ENCODE measurements around the gene CCDC68. TPM values are rescaled to one million over a fixed set of nuclear protein-coding genes. Genes with fewer than 3 reads are reported as not detected.
"Not testable (repeated sequence)": the region's sequence is repeated elsewhere in the genome, so short reads cannot be mapped to it uniquely, and the experiment has no call there.

Gene CCDC68
- total RNA-seq, 2 experiments from 2014 or later = not detected

DNA sequence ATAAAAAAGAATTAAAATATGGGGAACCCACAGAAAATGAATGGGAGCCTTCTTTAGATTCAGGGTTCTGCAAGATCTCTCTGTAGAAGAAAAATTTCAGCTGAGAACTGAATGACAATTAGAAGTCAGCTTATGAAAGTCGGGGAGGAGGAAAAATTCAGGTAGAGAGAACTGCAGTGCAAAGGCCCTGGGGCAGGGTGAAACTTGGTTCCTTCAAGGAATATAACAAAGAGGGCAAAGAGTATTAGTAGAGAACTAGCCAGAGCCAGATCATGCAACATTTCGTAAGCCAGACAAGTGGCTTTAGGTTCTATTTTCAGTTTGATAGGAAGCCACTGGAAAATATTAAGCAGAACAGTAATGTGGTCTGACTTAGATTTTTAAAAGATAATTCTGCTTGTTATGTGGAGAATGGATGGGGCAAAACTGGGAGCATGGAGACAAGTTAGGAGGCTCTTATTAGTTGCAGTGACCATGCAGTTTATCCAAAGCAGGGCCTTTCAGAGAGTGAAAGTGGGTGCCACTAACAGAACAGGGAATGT is 103.1 kb downstream of the CCDC68 start:
- Mint-ChIP-seq H3K36me3 (ENCODE audit: low read depth) (peaks cover 6% of the 10 kb centered on the region), H3K27ac (no peak overlapping the region), H3K9me3 (no peaks in the 10 kb centered on the region), H3K4me3 (no peak overlapping the region), H3K4me1 (ENCODE audit: low read depth) (peaks cover 24% of the 10 kb centered on the region), H3K27me3 (no peaks in the 10 kb centered on the region)
- ChIA-PET POLR2A (no interaction called here), CTCF (no interaction called here)
- H3K9me3 ChIP-seq (ENCODE audit: control insufficient read depth in 1 of 2, insufficient read depth in 1 of 2, low read length in 2 of 2) = no peaks in the 10 kb centered on the region
- DNase-seq (no peak), ATAC-seq (ENCODE audit: poor library complexity) (no peak)
- H3K27me3 ChIP-seq (ENCODE audit: control insufficient read depth in 1 of 2, insufficient read depth in 2 of 2, low read length in 2 of 2) = no peaks in the 10 kb centered on the region
- H3K27ac ChIP-seq (ENCODE audit: low read depth in 1 of 2, low read length in 2 of 2) = no peak overlapping the region
- no peak overlapping the region for H3K4me3 ChIP-seq (ENCODE audit: low read length)
- no peaks in the 10 kb centered on the region for H3K4me1 ChIP-seq (ENCODE audit: insufficient read depth, low read length)
- no peaks in the 10 kb centered on the region for H3K36me3 ChIP-seq (ENCODE audit: insufficient read depth, low read length)
- intact Hi-C loops (cut with DNase I, micrococcal nuclease) = no loop called here
- TF ChIP-seq, protein P1, sequence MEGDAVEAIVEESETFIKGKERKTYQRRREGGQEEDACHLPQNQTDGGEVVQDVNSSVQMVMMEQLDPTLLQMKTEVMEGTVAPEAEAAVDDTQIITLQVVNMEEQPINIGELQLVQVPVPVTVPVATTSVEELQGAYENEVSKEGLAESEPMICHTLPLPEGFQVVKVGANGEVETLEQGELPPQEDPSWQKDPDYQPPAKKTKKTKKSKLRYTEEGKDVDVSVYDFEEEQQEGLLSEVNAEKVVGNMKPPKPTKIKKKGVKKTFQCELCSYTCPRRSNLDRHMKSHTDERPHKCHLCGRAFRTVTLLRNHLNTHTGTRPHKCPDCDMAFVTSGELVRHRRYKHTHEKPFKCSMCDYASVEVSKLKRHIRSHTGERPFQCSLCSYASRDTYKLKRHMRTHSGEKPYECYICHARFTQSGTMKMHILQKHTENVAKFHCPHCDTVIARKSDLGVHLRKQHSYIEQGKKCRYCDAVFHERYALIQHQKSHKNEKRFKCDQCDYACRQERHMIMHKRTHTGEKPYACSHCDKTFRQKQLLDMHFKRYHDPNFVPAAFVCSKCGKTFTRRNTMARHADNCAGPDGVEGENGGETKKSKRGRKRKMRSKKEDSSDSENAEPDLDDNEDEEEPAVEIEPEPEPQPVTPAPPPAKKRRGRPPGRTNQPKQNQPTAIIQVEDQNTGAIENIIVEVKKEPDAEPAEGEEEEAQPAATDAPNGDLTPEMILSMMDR (IDR thresholded peaks at IDR 0.05) = no peak

- H3K27me3 Mint-ChIP-seq; H3K4me1 ChIP-seq (ENCODE audit: insufficient read depth, low read length); H3K4me3 ChIP-seq (ENCODE audit: low read length); H3K27me3 ChIP-seq (ENCODE audit: control insufficient read depth in 1 of 2, insufficient read depth in 2 of 2, low read length in 2 of 2); ATAC-seq (ENCODE audit: poor library complexity); H3K27ac ChIP-seq (ENCODE audit: low read depth in 1 of 2, low read length in 2 of 2); H3K36me3 ChIP-seq (ENCODE audit: insufficient read depth, low read length); intact Hi-C loops (cut with DNase I, micrococcal nuclease); POLR2A ChIA-PET; CTCF ChIA-PET; H3K9me3 ChIP-seq (ENCODE audit: control insufficient read depth in 1 of 2, insufficient read depth in 1 of 2, low read length in 2 of 2); H3K36me3 Mint-ChIP-seq (ENCODE audit: low read depth); H3K4me3 Mint-ChIP-seq; DNase-seq; H3K9me3 Mint-ChIP-seq; H3K27ac Mint-ChIP-seq: not testable (repeated sequence)
- peaks cover 20% of the 10 kb centered on the region for H3K4me1 Mint-ChIP-seq (ENCODE audit: low read depth)
Measured at GRCh38 chr18:54855050-54855449, 104.2 kb downstream of the CCDC68 start.

- no peaks in the 10 kb centered on the region for H3K9me3 Mint-ChIP-seq
- ATAC-seq (ENCODE audit: poor library complexity) (no peak), DNase-seq (peak in 1 of 14 experiments; percentile 4)
- H3K36me3 Mint-ChIP-seq (ENCODE audit: low read depth) = no peaks in the 10 kb centered on the region
- peaks cover 20% of the 10 kb centered on the region for H3K4me1 Mint-ChIP-seq (ENCODE audit: low read depth)
- CTCF ChIA-PET = no interaction called here
- Histone ChIP-seq H3K4me1 (ENCODE audit: insufficient read depth, low read length) (no peaks in the 10 kb centered on the region), H3K27ac (ENCODE audit: low read depth in 1 of 2, low read length in 2 of 2) (no peak overlapping the region), H3K27me3 (ENCODE audit: control insufficient read depth in 1 of 2, insufficient read depth in 2 of 2, low read length in 2 of 2) (no peaks in the 10 kb centered on the region), H3K36me3 (ENCODE audit: insufficient read depth, low read length) (no peaks in the 10 kb centered on the region), H3K4me3 (ENCODE audit: low read length) (no peak overlapping the region), H3K9me3 (ENCODE audit: control insufficient read depth in 1 of 2, insufficient read depth in 1 of 2, low read length in 2 of 2) (no peaks in the 10 kb centered on the region)
- intact Hi-C loops (cut with DNase I, micrococcal nuclease) = no loop called here
- H3K4me3 Mint-ChIP-seq = peak overlapping the region; percentile 5
- no peaks in the 10 kb centered on the region for H3K27me3 Mint-ChIP-seq
- no peak overlapping the region for H3K27ac Mint-ChIP-seq
- POLR2A ChIA-PET = interaction anchor here (1.3 to 1.6 kb wide), 2 partner anchors 17 to 24 kb away, joined by 3 to 4 read pairs; partner anchors contain the start of gene RAB27B
- TF ChIP-seq, protein P1 (IDR thresholded peaks at IDR 0.05) = no peak
Measured at GRCh38 chr18:54852780-54853675, 106.2 kb downstream of the CCDC68 start.

Other genes with a start within 250 kb of the CCDC68 start
- 1 to 10 TPM; 2.4 to 2.5 TPM for gene RAB27B, start 131.0 kb downstream of the CCDC68 start, total RNA-seq